NCI-H2196 (cell line): ENCODE results near the gene ADGRL1.
A peak's percentile ranks its signal among the peaks of the same experiment; 100 is the strongest.
"Not testable (repeated sequence)": the region's sequence is repeated elsewhere in the genome, so short reads cannot be mapped to it uniquely, and the experiment has no call there.

Source experiments
- DNase-seq: peaks from one replicate; lab custom pipeline; 2025; ENCODE audit not compliant: unreplicated experiment; lab: John Stamatoyannopoulos, UW

The ADGRL1 gene

DNA sequence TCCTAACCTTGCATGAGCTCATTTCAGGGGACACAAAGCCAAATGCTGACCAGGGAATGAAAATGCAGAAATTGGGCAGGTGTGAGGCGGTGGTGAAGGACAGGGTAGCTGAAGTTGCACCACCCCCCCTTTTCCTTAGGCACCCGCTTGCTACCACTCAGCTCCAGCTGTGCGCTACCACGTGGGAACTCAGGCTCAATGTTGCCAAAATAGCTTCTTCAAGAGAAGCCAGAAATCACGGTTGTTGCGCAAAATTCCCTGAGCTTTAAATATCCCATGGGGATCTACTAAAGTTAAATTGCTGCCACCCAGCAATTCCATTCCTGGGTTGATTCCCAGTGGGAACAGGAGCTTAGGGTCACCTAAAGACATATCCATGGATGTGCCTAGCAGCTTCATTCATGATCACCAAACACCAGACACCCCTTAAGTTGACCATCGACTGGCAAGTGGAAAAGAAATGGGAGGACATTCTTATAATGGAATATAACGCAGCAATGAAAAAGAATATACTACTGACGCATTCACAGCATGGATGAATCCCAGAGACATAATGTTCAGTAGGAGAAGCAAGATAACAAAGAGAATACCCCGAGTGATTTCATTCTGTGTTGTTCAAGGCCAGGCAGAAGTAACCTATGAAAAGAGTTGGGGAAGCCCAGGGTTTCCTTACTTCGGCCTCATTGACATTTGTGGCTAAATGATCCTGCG, 12.8 kb upstream of the ADGRL1 start:
- DNase-seq = no peak

DNA sequence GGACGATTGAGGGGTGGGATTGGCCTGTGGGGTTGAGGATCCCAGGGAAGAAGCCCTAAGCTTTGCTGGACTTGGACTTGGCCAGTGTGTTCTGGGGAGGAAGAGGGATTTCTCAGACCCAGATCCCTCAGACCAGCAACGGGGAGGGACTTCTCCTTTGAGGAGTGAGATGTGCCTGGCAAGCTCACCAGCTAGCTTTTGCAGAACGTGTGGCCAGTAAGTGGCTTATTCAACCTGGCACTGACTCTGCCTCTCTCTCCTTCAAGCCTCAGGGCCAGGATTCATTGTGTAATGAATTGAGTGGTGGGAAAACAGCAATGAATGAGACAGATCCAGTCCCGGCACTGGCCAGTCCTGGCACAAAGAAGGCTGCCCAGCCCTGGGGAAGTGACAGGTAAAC, 11.9 kb upstream of the ADGRL1 start:
- DNase-seq = not testable (repeated sequence)

GRCh38 chr19:14214580-14214979, 8.6 kb upstream of the ADGRL1 start:
- no peak for DNase-seq

GRCh38 chr19:14210182-14210581, 4.2 kb upstream of the ADGRL1 start:
- not testable (repeated sequence) for DNase-seq

DNA sequence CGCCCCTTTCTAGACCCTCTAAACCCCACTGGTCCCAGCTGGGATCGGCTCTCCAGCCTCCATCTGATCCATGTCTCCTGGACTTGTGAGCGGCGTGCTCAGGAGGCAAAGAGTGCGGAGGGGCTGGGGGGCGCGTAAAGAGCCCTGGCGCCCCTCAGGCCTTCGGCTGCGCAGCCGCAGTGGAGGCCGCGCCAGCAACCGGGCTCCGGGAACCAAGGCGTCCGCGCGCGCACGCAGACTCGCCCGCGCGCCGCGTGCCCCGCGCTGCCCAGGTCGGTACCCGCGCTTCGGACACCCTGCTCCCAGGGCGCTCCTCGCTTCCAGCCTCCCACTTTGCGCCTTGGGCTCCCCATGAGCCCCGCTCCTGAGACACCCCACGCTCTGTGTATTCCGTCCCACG, 3.4 kb upstream of the ADGRL1 start:
- peak; percentile 12 for DNase-seq

GRCh38 chr19:14208496-14208895, 2.5 kb upstream of the ADGRL1 start:
- DNase-seq = not testable (repeated sequence)

GRCh38 chr19:14207796-14208195, 1.8 kb upstream of the ADGRL1 start:
- not testable (repeated sequence) for DNase-seq

- DNase-seq = peak; percentile 96
These were observed 1.1 kb upstream of the ADGRL1 start for GRCh38 chr19:14206737-14207726.

GRCh38 chr19:14206308-14206707, 339 bp upstream of the ADGRL1 start:
- DNase-seq = not testable (repeated sequence)

DNA sequence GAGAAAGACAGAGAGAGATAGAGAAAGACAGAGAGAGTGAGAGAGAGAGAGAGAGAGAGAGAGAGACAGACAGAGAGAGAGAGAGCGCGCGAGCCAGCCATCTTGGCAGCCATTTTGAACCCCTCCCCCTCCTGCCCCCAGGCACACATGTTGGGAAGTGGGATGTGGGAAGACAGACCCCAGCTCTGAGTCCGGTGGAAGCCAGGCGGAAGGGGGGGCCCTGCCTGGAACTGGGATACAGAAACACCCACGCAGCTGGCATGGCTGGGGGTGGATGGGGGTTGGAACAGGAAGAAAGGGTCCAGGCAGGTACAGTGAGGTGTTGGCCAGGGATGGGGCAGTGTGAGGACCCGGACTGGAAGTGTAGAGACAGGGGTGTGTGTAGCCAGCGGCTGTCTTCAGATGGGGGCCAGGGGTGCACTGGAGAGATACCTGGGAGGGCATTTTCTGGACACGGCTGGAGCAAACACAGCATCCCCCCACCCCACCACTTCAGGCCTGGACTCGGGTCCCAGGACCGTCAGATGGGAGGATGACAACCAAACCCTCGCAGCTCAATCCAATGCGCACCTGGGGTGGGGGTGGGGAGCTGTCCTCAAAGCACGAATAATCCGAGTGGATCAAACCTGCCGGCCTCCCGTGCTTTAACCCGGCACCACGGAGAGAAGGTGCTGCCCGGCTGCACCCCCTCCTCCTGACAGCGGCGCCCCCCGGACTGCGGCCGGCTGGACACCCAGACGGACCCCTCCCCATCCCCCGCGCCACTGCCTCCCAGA, 1.1 kb downstream of the ADGRL1 start:
- peak; percentile 6 for DNase-seq

DNA sequence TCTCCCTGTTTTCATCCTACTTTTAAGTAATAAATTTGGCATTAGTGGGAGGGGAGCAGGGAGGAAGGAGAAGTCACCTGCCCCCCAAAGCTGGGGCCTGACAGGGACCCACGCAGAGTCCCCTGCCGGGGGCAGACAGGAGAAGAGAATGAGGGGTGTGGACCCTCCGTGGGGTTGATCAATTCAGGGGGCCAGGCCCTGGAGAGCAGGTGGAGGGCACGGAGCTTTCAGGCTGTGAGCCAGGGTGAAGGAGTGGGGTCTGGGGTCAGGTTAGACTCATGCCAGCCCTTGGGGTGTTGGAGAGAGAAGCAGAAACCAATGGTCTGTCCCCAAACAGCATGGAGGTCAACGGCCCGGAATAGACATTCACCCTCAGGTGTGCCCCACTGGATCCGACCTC, 1.8 kb downstream of the ADGRL1 start:
- DNase-seq = not testable (repeated sequence)

DNA sequence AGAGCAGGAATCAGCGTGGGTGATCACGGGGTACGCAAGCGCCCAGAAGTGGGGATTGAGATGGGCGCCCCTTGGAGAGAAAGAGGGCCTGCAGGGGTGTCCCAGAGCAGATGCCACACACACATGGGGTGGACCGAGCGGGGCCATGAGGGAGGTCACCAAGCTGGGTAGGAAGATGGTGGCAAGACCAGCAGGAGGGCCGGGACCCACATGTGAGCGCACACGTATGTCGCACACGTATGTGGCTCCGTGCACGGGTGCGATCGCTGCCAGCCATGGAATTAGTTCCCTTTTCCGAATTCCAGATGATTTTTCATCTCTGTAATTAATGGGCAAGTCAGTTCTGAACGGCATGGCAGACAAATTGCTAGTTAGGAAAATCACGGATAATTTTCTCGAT, 2.2 kb downstream of the ADGRL1 start:
- not testable (repeated sequence) for DNase-seq

DNA sequence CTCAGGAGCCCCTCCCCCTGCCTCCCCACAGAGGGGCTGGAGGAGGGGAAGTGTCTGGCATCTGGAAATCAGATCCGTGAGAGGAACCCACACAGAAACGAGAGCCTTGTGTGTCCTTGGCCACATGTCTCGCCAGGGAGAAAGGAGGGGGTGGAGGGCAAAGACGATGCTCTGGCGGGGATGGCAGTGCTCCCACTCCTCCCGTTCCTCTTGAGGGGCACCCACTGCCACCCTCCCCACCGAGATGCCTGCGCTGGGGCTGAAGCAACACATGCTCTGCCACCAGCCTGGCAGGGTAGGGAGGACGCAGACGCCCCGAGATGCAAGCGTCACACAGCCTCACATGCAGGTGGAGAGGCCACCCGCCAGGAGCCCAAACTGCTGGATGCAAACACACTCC, 2.8 kb downstream of the ADGRL1 start:
- DNase-seq = no peak

DNA sequence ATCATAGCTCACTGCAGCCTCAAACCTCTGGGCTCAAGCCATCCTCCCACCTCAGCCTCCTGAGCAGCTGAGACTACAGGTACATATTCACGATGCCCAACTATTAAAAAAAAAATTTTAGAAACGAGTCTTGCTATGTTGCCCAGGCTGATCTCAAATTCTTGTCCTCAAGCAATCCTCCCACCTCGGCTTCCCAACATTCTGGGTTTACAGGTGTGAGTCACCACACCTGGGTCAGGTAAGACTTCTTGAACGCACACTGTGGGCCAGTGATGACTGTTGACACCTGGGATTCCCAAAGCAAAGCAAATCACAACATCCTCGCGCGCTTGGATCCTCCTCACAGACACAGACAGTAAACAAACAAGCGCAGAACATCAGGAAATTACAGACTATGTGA, 4.5 kb downstream of the ADGRL1 start:
- not testable (repeated sequence) for DNase-seq

GRCh38 chr19:14200147-14200841, 5.7 kb downstream of the ADGRL1 start:
- DNase-seq = peak; percentile 36

GRCh38 chr19:14198384-14199376, 7.3 kb downstream of the ADGRL1 start:
- no peak for DNase-seq

- DNase-seq = no peak
These were observed 8.1 kb downstream of the ADGRL1 start for GRCh38 chr19:14197882-14198281.

- not testable (repeated sequence) for DNase-seq
These were observed 8.7 kb downstream of the ADGRL1 start for GRCh38 chr19:14197288-14197687.

- peak; percentile 45 for DNase-seq
These were observed 9.9 kb downstream of the ADGRL1 start for GRCh38 chr19:14196105-14196504.
